NCI-H2081 (cell line): Measurements from ENCODE around the gene KCNB1.
A peak's percentile ranks its signal among the peaks of the same experiment; 100 is the strongest.
"Not testable (repeated sequence)": the region's sequence is repeated elsewhere in the genome, so short reads cannot be mapped to it uniquely, and the experiment has no call there.

Experiments used
- DNase-seq, 2 experiments: peaks; one replicate each; lab custom pipeline; 2025; lab: John Stamatoyannopoulos, UW

The KCNB1 gene

DNA sequence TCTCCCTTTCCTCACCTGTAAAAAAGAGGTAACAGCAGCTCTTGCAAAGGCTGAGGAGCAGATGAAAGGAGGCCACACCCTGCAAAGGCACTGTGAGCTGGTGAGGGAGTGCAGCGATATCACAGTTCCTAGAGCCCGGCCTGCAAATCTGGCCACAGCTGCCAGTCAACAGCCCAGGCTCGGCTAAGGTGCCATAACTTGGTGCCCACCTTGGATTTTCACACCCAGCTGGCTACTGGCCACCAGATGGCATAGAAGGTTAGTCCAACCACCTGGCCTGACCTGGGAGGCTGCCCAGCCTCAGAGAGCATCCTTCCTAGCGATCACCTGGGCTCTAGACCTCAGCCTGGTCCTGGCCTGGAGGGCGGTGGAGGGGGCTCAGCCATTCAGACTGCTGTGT lies 46.8 kb downstream of the KCNB1 start:
- DNase-seq = no peak

DNA sequence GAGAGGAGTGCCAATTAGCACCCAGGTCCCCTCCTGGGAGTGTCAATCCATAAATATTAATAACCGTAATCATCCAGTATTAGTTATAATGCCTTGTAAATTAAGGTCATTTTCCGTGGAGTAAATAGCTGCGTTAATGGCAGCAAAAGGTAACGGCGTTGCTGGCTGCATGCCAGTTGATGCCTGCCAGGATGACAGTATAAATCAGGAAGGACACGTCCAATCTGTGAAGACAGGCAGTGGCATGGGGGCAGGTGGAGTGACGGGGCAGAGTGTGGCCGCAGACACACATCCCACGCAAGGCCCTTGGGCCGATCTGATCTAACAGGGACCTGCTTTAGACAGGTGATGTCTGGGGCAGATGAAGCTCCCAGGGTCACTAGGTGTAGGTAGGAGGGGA lies 49.1 kb downstream of the KCNB1 start:
- peak; percentile 22 to 65 for DNase-seq

DNA sequence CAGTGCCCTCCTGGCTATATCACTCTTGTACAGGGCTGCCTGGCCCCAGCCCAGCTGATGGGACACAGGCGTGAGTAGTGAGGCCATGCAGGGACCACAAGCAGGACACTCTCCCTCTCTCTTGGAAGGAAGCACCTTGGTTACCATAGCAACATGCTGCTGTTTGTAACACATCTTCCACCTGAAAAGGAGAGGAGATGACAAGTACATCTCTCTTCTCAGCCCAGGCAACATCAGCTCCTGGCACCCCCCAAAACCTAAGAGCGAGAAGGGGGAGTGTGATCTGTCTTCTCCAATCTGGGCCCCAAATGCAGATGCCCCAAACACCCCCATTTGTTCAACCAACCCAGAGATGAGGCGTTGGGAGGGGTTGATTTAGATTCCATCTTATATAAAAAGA lies 49.9 kb downstream of the KCNB1 start:
- DNase-seq = no peak

DNA sequence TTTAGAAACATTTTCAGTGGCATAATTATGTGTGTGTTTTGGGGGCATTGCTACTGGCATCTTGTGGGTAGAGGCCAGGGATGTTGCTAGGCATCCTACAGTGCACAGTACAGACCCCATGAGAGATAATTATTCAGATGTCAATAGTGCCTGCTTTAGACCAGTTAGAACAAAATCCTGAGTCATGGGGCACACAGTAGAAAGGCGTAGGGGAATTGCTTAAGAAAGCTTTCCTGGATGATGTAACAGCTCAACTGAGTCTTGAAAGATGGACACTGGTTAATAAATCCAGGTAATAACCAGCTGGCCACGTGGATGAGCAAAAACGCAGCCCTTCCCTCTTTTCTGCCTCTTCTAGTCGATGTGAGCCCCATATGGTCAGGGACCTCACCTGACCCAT lies 51.1 kb downstream of the KCNB1 start:
- DNase-seq = no peak

DNA sequence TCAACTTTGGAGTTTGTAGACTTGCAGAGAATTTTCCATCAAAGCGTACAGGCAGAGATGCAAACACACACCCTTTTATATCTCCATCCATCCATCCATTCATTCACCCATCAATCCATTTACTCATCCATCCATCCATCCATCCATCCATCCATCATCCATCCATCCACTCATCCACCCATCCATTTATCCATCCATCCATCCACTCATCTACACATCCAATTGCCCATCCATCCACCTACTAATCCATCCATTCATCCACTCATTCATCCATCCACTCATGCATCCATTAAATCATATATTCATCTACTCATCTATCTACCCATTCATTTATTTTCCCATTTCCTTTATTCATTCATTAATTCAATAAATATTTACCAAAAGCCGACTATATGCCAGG lies 52.1 kb downstream of the KCNB1 start:
- no peak for DNase-seq

DNA sequence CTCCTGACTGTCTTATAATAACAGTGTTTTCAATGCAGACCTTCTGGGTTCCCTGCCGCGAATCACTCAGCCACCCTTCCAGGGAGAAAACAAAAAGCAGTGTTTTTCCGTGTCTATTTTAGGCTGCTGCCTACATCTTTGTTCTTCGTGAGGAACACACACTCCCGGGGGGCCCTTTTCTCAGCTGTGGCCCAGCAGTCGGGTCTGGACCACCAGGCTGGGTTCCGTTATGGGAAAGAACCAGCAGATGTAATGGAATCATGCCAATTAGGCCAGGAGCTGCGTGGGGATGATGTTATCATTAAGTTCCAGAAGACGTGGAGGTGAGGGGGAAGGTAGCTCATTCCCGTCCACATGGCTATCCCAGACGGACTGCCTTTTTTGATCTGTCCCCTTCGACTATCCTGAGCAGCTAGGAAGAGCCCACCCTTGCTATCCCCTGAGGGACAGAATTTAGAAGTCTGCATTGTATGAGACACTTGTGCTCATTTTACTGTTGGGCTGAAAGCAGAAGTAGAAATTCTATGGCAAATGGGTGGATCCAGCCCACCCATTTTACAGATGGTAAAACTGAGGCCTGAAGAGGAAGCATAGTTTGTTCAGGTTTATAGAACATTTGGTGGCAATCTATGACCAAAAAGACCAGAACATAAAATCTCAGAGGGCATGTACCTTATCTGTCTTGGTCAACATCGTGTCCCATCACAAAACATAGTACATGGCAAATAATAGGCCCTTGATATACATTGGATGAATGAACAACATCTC lies 54.5 kb downstream of the KCNB1 start:
- DNase-seq = no peak

DNA sequence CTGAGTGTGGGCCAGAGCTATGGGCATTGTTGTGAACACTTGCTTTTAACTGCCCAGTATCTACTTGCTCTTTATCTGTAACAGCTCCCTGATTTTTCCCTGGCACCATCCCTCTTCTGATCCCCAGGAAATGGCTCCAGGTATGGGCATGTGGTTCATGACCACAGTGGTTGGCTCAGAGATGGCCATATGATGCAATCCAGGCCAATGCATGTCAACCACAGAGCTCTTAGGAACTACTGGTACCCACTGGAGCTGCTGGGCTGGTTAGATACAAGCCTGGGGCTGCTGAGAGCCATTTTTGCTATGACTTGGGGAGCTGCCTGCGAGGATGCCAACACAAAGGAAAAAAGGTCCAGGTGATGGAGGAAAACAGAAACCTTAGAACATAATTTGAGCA lies 55.6 kb downstream of the KCNB1 start:
- DNase-seq = no peak

DNA sequence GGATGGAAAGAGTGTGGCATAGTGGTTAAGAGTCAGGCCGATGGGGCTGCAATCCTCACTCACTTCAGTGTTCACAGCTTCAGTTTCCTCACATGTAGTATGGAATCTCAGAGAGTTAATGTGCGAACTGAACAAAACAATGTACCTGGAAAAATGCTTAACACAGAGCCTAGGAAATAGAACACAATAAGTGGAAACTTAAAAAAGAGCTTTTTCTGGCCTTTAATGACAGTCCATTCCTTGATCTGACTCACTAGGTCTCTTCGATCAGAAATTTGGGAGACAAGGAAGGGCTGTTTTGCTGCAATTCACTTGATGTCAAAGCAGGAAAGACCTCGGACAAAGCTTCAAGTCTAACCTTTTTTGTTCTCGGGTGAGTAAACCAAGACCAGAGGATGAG lies 56.1 kb downstream of the KCNB1 start:
- DNase-seq = no peak

DNA sequence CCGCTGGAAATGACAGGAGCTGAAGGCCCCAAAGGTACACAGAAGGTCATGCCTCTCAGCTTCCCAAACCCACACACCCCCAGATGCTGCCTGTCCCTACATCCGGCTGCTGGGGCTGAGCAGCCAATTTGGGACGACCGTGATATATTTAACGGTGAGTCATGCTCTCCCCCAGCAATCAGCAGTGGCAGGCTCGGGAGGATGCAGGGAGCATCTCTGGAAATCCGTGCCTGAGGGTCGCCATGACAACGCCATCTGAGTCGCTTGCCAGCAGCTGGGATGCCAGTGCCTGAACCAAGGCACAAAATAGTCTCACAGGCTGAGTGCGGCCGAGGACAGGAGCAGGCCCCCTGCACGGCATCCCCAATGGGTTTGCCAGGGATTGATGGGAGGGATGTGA lies 57.9 kb downstream of the KCNB1 start:
- DNase-seq = peak in 1 of 2 experiments; percentile 8

DNA sequence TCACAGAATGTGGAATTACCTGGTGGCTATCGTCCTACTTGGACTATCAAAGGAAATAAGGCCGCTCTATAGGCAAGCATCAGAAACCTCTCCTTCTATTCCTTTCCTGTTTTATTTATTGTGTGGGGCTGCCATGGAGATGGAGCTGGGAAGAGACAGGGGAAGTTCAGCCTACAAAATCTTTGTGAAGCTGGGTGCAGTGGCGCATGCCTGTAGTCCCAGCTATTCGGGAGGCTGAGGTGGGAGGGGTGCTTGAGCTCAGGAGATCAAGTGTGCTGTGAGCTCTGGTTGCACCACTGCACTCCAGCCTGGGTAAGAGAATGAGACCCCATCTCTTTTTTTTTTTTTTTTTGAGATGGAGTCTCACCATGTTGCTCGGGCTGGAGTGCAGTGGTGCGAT lies 60.3 kb downstream of the KCNB1 start:
- DNase-seq = no peak

DNA sequence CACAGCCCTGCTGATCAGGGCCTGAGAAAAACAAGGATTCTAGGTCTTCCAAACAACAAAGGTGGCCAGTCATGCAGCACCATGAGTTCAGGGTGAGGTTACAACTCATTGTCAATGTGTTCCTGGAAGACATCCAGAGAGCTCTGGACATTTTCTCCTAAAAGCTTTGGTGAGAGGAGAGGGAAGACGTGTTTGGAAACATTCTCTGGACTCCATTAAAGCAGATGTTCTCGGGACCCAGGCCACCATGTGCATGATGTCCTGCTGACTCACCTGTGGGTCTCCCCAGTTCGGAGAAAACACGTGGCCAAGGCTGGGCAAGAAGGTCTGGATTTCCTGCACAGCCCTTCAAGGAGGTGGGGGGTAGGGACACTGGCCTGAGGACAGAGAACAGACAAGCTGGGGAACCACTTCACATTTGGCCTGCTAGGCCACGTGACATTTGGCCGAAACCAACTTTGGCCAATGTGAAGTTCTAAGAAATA lies 61.6 kb downstream of the KCNB1 start:
- DNase-seq = no peak

DNA sequence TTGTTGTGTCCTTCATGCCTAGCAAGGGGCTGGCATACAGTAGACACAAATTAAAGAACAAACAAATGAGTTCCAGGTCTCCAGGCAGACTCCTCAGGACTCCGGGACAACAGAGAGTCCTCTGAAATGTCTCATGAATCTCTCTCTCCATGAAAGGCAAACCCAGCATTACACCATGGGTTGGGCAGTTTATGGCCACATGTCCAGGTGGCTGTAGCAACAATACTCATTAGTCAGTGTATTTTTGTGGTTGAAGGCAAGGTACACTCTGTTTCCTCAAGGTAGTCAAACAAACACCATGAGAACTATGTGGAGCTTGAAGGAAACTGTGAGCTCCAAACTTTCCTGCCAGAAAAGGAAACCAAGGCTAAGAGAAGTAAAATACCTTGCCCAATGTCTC lies 62.2 kb downstream of the KCNB1 start:
- no peak for DNase-seq

DNA sequence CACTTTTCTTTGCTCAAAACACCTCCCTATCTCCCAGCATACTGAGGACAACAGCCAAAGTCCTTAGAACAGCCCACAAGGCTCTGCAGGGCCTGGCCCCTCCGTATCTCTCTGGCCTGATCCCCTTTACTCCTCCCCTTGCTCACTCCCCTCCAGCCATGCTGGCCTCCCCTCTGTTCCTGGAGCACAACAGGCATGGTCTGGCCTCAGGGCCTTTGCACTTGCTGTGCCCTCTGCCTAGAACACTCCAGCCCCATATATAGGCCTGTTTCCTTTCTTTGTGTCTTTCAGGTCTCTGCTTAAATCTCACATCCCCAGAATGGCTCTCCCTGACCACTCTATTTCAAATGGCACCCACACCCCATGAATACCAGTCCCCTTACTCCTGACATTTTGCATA lies 62.7 kb downstream of the KCNB1 start:
- no peak for DNase-seq

DNA sequence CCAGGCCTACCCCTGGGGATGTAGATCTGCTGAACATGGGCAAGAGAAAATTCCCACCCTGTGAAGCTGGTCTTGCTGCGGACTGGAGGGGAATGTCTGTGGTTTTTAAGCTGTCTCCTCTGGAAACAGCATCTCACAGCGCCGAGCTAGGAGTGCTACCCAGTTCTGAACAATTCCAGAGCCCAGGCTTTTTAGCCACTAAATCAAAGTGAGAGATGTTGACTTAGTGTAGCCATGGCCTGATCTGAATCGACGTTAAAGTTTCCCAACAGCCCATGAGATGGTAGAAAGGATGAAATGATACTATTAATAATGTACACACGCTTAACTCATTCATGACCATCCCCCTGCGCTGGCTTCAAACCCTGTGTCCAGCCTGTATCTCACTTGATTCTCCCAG lies 63.7 kb downstream of the KCNB1 start:
- DNase-seq = no peak

DNA sequence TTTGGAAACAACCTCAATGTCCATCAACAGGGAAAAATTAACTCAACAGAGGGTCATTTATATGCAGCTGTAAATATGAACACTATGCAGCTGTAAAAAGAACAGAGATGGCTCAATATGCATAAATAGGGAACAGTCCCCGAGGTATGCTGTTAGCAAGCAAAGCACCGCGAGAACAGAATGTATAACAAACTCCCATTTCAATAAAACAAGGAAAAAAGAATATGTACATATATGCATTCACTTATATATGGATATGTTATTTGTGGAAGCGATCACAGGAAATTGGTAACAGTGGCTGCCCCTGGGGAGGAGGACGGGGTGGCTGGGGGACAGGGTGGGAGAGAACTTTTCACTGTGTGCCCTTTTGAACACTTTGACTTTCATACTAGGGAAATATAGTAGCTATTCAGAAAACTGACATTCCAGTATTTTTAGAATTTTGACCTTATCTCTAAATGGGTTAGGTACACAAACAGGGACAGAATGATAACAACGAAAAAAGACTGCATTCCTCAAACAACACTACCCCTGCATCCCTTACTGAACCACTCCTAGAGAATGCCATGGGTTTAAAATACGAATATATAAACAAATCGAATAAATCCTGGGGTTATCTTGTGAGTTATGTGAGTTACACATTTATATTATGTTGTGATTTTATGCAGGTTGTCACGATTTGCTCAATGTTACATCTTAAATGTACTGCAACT lies 64.5 kb downstream of the KCNB1 start:
- no peak for DNase-seq

DNA sequence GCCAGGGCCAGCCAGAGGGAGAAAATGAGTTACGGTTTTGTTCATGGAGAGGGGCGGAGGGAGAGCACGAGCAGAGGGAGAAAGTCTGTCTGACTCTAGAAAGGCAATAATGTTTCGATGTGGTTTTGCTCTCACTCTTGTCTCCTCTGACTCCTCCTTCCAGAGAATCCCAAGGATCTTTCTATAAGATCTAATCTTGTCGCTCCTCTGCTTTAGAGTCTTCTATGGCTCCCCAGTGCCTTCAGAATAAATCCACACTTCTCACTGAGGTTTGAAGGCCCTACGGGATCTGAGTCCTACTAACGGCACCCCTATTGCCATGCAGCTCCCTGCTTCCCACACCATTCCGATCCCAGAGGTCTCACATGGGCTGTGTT lies 66.8 kb downstream of the KCNB1 start:
- DNase-seq = no peak

DNA sequence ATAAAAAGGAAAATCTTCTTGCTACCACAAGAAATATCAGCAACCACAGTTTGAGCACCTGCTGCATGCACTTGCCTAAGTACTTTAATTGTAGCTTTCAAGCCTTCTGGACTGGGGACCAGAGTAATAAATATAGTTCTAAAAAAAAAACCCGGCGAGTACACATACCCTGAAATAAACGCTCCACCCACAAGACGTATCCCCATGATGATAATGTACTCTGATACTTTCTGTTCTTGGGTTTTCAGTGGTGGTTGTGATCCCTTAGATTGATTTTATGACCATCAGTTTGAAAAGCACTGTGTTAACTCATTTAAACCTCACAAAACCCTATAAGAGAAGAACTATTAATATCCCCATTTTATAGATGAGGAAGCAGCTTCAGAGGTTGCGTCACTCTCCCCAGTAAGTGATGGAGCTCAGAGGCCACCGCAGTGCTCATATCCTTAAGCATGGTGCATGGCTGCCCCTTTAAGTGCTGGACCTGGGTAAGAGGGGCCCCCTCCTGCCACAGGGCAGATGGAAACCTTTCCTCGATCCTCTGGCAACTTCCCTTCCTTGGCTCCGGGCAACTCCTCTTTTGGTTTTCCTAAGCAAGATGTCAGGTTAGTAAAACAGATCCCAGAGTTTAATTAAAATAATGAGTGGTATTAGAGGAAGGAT lies 67.3 kb downstream of the KCNB1 start:
- DNase-seq = no peak

DNA sequence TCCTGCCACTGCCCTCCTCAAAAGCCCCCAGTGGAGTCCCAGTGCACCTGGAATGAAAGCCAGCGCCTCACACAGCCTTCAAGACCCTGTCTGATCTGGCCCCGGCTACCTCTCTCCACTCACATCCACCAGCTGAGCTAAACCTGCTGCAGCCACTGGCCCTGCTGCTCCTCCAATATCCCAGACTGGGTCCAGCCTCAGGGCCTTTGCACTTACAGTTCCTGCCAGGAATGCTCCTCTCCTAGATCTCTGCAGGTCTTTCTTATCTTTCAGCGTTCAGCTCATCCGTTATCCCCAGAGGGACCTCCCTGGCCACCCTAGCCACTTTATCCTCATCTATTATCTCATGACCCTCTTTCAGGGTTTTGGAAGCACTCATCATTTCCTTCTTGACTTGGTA lies 68.8 kb downstream of the KCNB1 start:
- no peak for DNase-seq

DNA sequence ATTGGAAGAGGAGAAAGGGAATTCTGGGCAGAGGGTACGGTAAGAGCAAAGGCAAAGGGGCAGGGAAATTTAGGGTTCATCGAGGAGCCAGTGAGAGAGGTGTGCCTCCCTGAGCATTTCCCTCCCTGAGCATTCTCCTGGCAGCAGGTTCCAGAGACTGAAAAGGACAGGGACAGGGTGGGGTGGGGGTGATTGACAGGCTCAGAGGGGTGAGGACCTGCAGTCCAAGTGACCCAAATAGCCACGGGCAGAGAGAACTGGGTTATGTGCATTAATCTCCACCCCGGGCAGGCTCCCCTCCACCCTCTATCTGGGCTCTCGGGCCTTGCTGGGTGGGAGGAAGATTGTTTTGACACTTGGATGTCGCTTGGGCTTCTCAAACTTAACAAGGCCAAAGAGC lies 69.5 kb downstream of the KCNB1 start:
- no peak for DNase-seq

DNA sequence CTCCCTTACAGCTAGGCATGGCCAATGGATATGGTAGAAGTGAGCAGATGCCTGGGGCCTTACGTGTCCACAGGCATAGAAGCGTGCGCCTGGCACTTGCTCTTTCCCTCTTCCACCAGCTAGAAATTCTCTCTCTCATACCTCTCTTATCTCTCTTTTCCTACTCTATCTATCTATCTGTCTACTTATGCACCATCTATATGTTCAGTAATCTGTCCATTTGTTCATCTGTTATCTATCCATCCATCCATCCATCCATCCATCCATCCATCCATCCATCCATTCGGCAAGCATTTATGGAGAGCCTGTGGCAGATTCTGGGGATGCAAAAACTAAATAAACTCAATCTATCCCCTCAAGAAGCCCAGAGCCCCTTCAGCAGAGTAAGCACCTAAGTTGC lies 70.2 kb downstream of the KCNB1 start:
- DNase-seq = no peak

DNA sequence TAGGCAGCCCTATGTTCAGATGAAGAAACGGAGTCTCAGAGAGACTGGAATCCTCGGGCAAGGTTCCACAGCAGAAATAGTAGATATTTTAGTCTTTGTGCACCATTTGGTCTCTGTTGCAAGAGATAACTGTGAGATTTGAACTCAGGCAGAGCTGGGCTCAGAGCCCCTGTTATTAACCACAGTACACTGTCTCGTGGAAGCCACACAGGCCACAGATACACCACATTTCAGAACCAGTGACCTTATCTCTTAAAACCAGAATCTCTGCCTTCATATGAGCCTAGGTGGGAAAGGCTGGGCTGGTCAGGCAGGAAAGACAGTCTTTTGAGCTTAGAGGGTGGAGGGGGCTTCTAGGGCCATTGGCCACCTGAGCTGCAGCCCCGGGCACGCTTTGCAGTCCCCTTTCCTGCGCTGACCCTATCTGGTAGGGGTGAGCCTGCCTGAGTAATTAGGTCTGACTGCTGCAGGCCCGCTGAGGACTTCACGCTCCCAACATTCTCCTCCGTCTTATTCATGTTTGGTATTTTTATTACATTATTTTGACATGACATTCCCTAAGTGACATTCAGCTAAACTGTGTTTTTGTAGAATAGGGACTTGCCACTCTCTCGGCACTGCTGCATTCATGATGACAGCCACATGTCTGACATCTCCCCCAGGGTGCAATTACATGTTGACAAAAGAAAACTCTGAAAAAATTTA lies 71.1 kb downstream of the KCNB1 start:
- DNase-seq = no peak

DNA sequence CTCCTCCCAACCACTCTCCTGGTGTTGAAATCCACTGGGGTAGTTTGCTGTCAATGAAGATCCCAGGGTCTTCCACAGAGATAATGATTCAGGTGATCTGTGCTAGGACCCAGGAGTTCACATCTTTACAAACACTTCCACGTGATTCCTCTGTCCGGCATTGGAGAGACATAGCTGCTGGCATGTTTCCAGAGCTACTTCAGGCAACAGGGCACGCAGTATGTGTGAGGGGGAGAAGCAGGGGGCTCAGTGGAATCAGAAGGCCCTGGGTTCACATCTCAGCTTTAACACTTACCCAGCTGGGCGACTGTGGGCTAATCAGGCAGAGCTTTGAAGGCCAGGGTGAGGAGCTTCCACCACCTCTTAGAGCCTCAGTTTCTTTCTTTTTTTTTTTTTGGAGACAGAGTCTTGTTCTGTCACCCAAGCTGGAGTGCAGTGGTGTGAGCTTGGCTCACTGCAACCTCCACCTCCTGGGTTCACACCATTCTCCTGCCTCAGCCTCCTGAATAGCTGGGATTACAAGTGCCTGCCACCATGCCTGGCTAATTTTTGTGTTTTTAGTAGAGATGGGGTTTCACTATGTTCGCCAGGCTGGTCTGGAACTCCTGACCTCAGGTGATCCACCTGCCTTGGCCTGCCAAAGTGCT lies 72.4 kb downstream of the KCNB1 start:
- not testable (repeated sequence) for DNase-seq
